ENCODE results near the gene SUMF1. TPM values are rescaled to one million over a fixed set of nuclear protein-coding genes. Genes with fewer than 3 reads are reported as not detected.

Gene SUMF1
- total RNA-seq, 1 experiment from 2014 or later: 79.1 TPM

- Histone ChIP-seq H2AFZ (ENCODE audit: low read length) (no peak overlapping the region), H3K79me2 (ENCODE audit: low read length) (no peaks in the 10 kb centered on the region), H3K9ac (ENCODE audit: low read length) (no peak overlapping the region), H3K36me3 (ENCODE audit: low read depth, low read length) (no peaks in the 10 kb centered on the region), H3K4me3 (ENCODE audit: low read length) (no peak overlapping the region), H3K27ac (ENCODE audit: low read length) (no peak overlapping the region), H4K20me1 (ENCODE audit: low read length) (no peaks in the 10 kb centered on the region), H3K27me3 (ENCODE audit: low read length) (no peaks in the 10 kb centered on the region), H3K4me2 (ENCODE audit: low read length) (no peak overlapping the region), H3K4me1 (ENCODE audit: insufficient read depth, low read length) (peaks cover 18% of the 10 kb centered on the region), H3K9me2 (replicated peaks; ENCODE audit: low read length) (no peaks in the 10 kb centered on the region), H3K9me3 (ENCODE audit: low read length) (no peaks in the 10 kb centered on the region), H3F3A (ENCODE audit: low read length, unreplicated experiment) (no peaks in the 10 kb centered on the region)
- ATAC-seq: no peak
- DNase-seq: no peak
- ChIA-PET CTCF (interaction anchor here (0.5 kb wide), 1 partner anchor 164 kb away, joined by 3 read pairs; no protein-coding TSS in a partner anchor), POLR2A (ENCODE audit: unreplicated experiment) (no interaction called here)
- BruUV-seq (replicated peaks): no TSS peak
- intact Hi-C loops (cut with micrococcal nuclease): loop anchor here (5.0 kb wide), 1 partner anchor 117 kb away; no protein-coding TSS in a partner anchor
- TF ChIP-seq CTCF (conservative IDR thresholded peaks at IDR 0.05; ENCODE audit: low read depth, low read length): no peak
- no peak for TF ChIP-seq EZH2 (IDR thresholded peaks at IDR 0.05; ENCODE audit: low read length, unreplicated experiment)
These were observed 47.8 kb upstream of the SUMF1 start for GRCh38 chr3:4514916-4515315.

- H3K9me2 ChIP-seq (replicated peaks; ENCODE audit: low read length): no peaks in the 10 kb centered on the region
- H3K4me2 ChIP-seq (ENCODE audit: low read length): no peak overlapping the region
- no peaks in the 10 kb centered on the region for H3F3A ChIP-seq (ENCODE audit: low read length, unreplicated experiment)
- ChIA-PET POLR2A (ENCODE audit: unreplicated experiment) (no interaction called here), CTCF (interaction anchor here (0.6 kb wide), 1 partner anchor 49 kb away, joined by 3 read pairs; no protein-coding TSS in a partner anchor)
- H3K79me2 ChIP-seq (ENCODE audit: low read length): no peaks in the 10 kb centered on the region
- H3K9me3 ChIP-seq (ENCODE audit: low read length): no peaks in the 10 kb centered on the region
- no peak for TF ChIP-seq EZH2phosphoT487 (IDR thresholded peaks at IDR 0.05; ENCODE audit: borderline replicate concordance, low read length)
- no peak overlapping the region for H3K9ac ChIP-seq (ENCODE audit: low read length)
- intact Hi-C loops (cut with micrococcal nuclease): no loop called here
- no peaks in the 10 kb centered on the region for H3K27me3 ChIP-seq (ENCODE audit: low read length)
- no peak overlapping the region for H3K27ac ChIP-seq (ENCODE audit: low read length)
- no TSS peak for BruUV-seq (replicated peaks)
- ATAC-seq (no peak), DNase-seq (no peak)
- no peak overlapping the region for H2AFZ ChIP-seq (ENCODE audit: low read length)
- H3K4me1 ChIP-seq (ENCODE audit: insufficient read depth, low read length): peaks cover 16% of the 10 kb centered on the region
- no peak overlapping the region for H3K4me3 ChIP-seq (ENCODE audit: low read length)
- no peaks in the 10 kb centered on the region for H4K20me1 ChIP-seq (ENCODE audit: low read length)
- no peaks in the 10 kb centered on the region for H3K36me3 ChIP-seq (ENCODE audit: low read depth, low read length)
These were observed 47.3 kb upstream of the SUMF1 start for GRCh38 chr3:4514321-4514720.

- ChIA-PET CTCF (interaction anchor here (0.6 kb wide), 1 partner anchor 9 kb away, joined by 3 read pairs; no protein-coding TSS in a partner anchor), POLR2A (ENCODE audit: unreplicated experiment) (no interaction called here)
- intact Hi-C loops (cut with micrococcal nuclease): no loop called here
- ATAC-seq (no peak), DNase-seq (no peak)
- Histone ChIP-seq H3K4me2 (ENCODE audit: low read length) (no peak overlapping the region), H4K20me1 (ENCODE audit: low read length) (no peaks in the 10 kb centered on the region), H3K27ac (ENCODE audit: low read length) (no peak overlapping the region), H3K4me1 (ENCODE audit: insufficient read depth, low read length) (peaks cover 7% of the 10 kb centered on the region), H3K9ac (ENCODE audit: low read length) (no peak overlapping the region), H3K79me2 (ENCODE audit: low read length) (no peaks in the 10 kb centered on the region), H2AFZ (ENCODE audit: low read length) (no peak overlapping the region), H3K9me2 (replicated peaks; ENCODE audit: low read length) (no peaks in the 10 kb centered on the region), H3K27me3 (ENCODE audit: low read length) (no peaks in the 10 kb centered on the region), H3K4me3 (ENCODE audit: low read length) (no peak overlapping the region), H3K9me3 (ENCODE audit: low read length) (no peaks in the 10 kb centered on the region), H3K36me3 (ENCODE audit: low read depth, low read length) (no peaks in the 10 kb centered on the region), H3F3A (ENCODE audit: low read length, unreplicated experiment) (no peaks in the 10 kb centered on the region)
- BruUV-seq (replicated peaks): no TSS peak
- TF ChIP-seq EZH2 (IDR thresholded peaks at IDR 0.05; ENCODE audit: low read length, unreplicated experiment) (no peak), EZH2phosphoT487 (IDR thresholded peaks at IDR 0.05; ENCODE audit: borderline replicate concordance, low read length) (no peak), CTCF (conservative IDR thresholded peaks at IDR 0.05; ENCODE audit: low read depth, low read length) (no peak)
These were observed 46.0 kb upstream of the SUMF1 start for GRCh38 chr3:4512895-4513616.

Measured in PC-3 (cell line).